ENCODE measurements around the gene BLTP3A.
"Not testable (repeated sequence)": the region's sequence is repeated elsewhere in the genome, so short reads cannot be mapped to it uniquely, and the experiment has no call there.

The BLTP3A gene

GRCh38 chr6:34791164-34791700 is 651 bp upstream of the BLTP3A start:
- no peak for DNase-seq

GRCh38 chr6:34792605-34793500 is 970 bp downstream of the BLTP3A start:
- DNase-seq, result peak; percentile 56

GRCh38 chr6:34793877-34794276 is 2.0 kb downstream of the BLTP3A start:
- DNase-seq, result no peak

- DNase-seq, result no peak
These were observed 4.0 kb downstream of the BLTP3A start for GRCh38 chr6:34795836-34796425.

GRCh38 chr6:34798057-34798456 is 6.2 kb downstream of the BLTP3A start:
- DNase-seq, result no peak

GRCh38 chr6:34799547-34799946 is 7.7 kb downstream of the BLTP3A start:
- DNase-seq, result no peak

- DNase-seq, result no peak
These were observed 12.7 kb downstream of the BLTP3A start for GRCh38 chr6:34804543-34804942.

GRCh38 chr6:34805074-34805473 is 13.2 kb downstream of the BLTP3A start:
- not testable (repeated sequence) for DNase-seq

- no peak for DNase-seq
These were observed 15.0 kb downstream of the BLTP3A start for GRCh38 chr6:34806738-34807453.

- not testable (repeated sequence) for DNase-seq
These were observed 16.6 kb downstream of the BLTP3A start for GRCh38 chr6:34808473-34808872.

GRCh38 chr6:34809419-34809818 is 17.5 kb downstream of the BLTP3A start:
- not testable (repeated sequence) for DNase-seq

- DNase-seq, result no peak
These were observed 18.4 kb downstream of the BLTP3A start for GRCh38 chr6:34810017-34810882.

GRCh38 chr6:34810936-34811632 is 19.2 kb downstream of the BLTP3A start:
- no peak for DNase-seq

GRCh38 chr6:34813028-34813713 is 21.3 kb downstream of the BLTP3A start:
- no peak for DNase-seq

- DNase-seq, result no peak
These were observed 24.9 kb downstream of the BLTP3A start for GRCh38 chr6:34816635-34817301.

- DNase-seq, result no peak
These were observed 25.6 kb downstream of the BLTP3A start for GRCh38 chr6:34817446-34817845.

GRCh38 chr6:34818872-34819570 is 27.1 kb downstream of the BLTP3A start:
- DNase-seq, result not testable (repeated sequence)

- DNase-seq, result no peak
These were observed 27.9 kb downstream of the BLTP3A start for GRCh38 chr6:34819571-34820480.

- no peak for DNase-seq
These were observed 37.3 kb downstream of the BLTP3A start for GRCh38 chr6:34829137-34829536.

All from right forelimb (tissue), 1 donor.